Heart right ventricle (tissue), 16 donors: ENCODE data around the gene KRT76. TPM values are rescaled to one million over a fixed set of nuclear protein-coding genes. Genes with fewer than 3 reads are reported as not detected.

Experiments
- ATAC-seq, 8 donors: fragments of 200-7000 bp; cut with Tn5 transposase; one replicate each; pipeline ENCODE4 v1.9.1; 2020; ENCODE audit warnings: mild to moderate bottlenecking in 8 of 8, moderate library complexity in 8 of 8, moderate number of reproducible peaks in 1 of 8
- DNase-seq, 2 donors: peaks; one replicate each; pipeline ENCODE4 v3.0.0-alpha.2; 2020
- H3K27ac ChIP-seq, 10 donors: fragments of 200-600 bp; sonication (generic) in 2 of 10; one replicate each; pipeline versions ENCODE4 v1.5.0 to v1.8.0; 2020 to 2022; ENCODE audit warnings: mild to moderate bottlenecking in 3 of 10
- H3K27me3 ChIP-seq, 7 donors: fragments of 200-600 bp; one replicate each; pipeline ENCODE4 v1.8.0; 2021 to 2022; ENCODE audit warnings: mild to moderate bottlenecking in 2 of 7
- H3K36me3 ChIP-seq, 9 donors: fragments of 200-600 bp; sonication (generic) in 1 of 9; one replicate each; pipeline versions ENCODE4 v1.5.0 to v1.8.0; 2020 to 2022; ENCODE audit warnings: mild to moderate bottlenecking in 2 of 9
- H3K4me1 ChIP-seq, 9 donors: fragments of 200-600 bp; sonication (generic) in 1 of 9; one replicate each; pipeline versions ENCODE4 v1.5.0 to v1.8.0; 2020 to 2022; ENCODE audit warnings: mild to moderate bottlenecking in 4 of 9
- H3K4me3 ChIP-seq, 10 donors: fragments of 200-600 bp; sonication (generic) in 2 of 10; one replicate each; pipeline versions ENCODE4 v1.5.0 to v1.8.0; 2020 to 2022; ENCODE audit warnings: mild to moderate bottlenecking in 7 of 10, moderate library complexity in 2 of 10
- H3K9me3 ChIP-seq, 11 donors: fragments of 200-600 bp in 10 of 11; sonication (generic) in 2 of 11; one replicate each; pipeline versions ENCODE4 v1.5.0 to v1.8.0; 2013 to 2022; ENCODE audit warnings: mild to moderate bottlenecking in 2 of 11, control low read depth in 1 of 11, moderate library complexity in 1 of 11
- CTCF ChIP-seq, 9 donors: fragments of 200-600 bp; sonication (generic) in 2 of 9; IDR thresholded peaks; one replicate each; pipeline versions ENCODE4 v1.5.0 to v1.8.0; 2021 to 2022; ENCODE audit warnings: antibody characterized with exemption in 9 of 9, mild to moderate bottlenecking in 5 of 9, moderate library complexity in 1 of 9
- WGBS, 2 donors: extraction: QIAGEN DNeasy Blood & Tissue Kit; methylation state at CpG; one replicate each; pipeline ENCODE4 v1.1.7; 2013; ENCODE audit warnings: inconsistent platforms in 1 of 2; 5-methylcytosine and 5-hydroxymethylcytosine counted together
- intact Hi-C, 10 donors: fragments of 100-400 bp; cut with DNase I; formaldehyde crosslinking; loops; one replicate each; pipeline versions ENCODE4 v1.11.1 to v1.14.2; 2022
- polyA plus RNA-seq, 2 donors: library from polyadenylated mRNA; stranded (reverse); fragments of 200-250 nt; gene quantifications; one replicate each; pipeline ENCODE4 v1.2.3, GENCODE V29; 2013
- total RNA-seq, 10 donors: library from RNA; stranded (reverse); fragmentation: NEBNext Ultra II Directional in 3 of 10; extraction: Animal tissue kit (Norgen Biotek cat#: 25700) in 3 of 10; gene quantifications; one replicate each; pipeline versions ENCODE4 v1.2.1 to v1.2.4, GENCODE V29; 2021 to 2023
- donor health status: Arrhythmogenic right ventricular cardiomyopathy.
- donor health status: ischemic (EF 13 %, LVEDD 7.1; RV severe dilation, severe dysfunction).
- donor health status: healthy with polysubstance abuse.
- donor health status: DM: no; HTN: yes; CAD: no.
- donor health status: DM: no; HTN: no; CAD: no.
- donor health status: ischemic (EF 25% LVEDD 6.9; RV normal size, moderate dysfunction).
- donor health status: ischemic (EF 25% LVEDD 5.7; RV mildly dilated, moderate dysfunction).
- donor health status: healthy.
- donor health status: DM: yes; HTN: yes; CAD: no.
- donor health status: Ischemic cardiomyopathy.
- donor health status: ischemic (EF 35%, LVEDD 5.7; RV mildly dilated, moderate dysfunction).
- donor health status: nonischemic (EF 11% LVEDD 7.7; RV severe dilation, severe dysfunction).
- donor health status: DM: yes; HTN: yes; CAD: no.
- donor health status: PGD.
- donor health status: ischemic (EF 29% LVEDD 5.4; RV normal size, mild dysfunction).
- donor health status: nonischemic (EF 23%, LVEDD 6.1; RV moderate dilation, normal function).

Gene KRT76
- total and polyA plus RNA-seq, 12 donors = not detected

GRCh38 chr12:52817003-52817698 lies 40.0 kb upstream of the KRT76 start:
- DNase-seq = no peak
- ATAC-seq = no peak
- H3K9me3 ChIP-seq = no peaks in the 10 kb centered on the region
- H3K4me3 ChIP-seq = no peak overlapping the region
- no peak for TF ChIP-seq CTCF (IDR thresholded peaks at IDR 0.05)
- H3K4me1 ChIP-seq = peaks cover 0 to 6% (median 0%) of the 10 kb centered on the region in 9 donors
- no peaks in the 10 kb centered on the region for H3K36me3 ChIP-seq
- peaks cover 0 to 47% (median 25%) of the 10 kb centered on the region in 7 donors for H3K27me3 ChIP-seq
- 90% methylated on average over 8 of the region's 8 CpGs for WGBS, 2 donors
- intact Hi-C loops = no loop called here
- H3K27ac ChIP-seq = no peak overlapping the region

- H3K27me3 ChIP-seq = peaks cover 0 to 42% (median 23%) of the 10 kb centered on the region in 7 donors
- H3K4me1 ChIP-seq = peaks cover 0 to 6% (median 0%) of the 10 kb centered on the region in 9 donors
- WGBS, 2 donors = 72% methylated on average over 9 of the region's 9 CpGs
- no peak for TF ChIP-seq CTCF (IDR thresholded peaks at IDR 0.05)
- H3K9me3 ChIP-seq = no peaks in the 10 kb centered on the region
- H3K36me3 ChIP-seq = no peaks in the 10 kb centered on the region
- H3K27ac ChIP-seq = no peak overlapping the region
- DNase-seq = no peak
- intact Hi-C loops = no loop called here
- no peak for ATAC-seq
- no peak overlapping the region for H3K4me3 ChIP-seq
Measured at GRCh38 chr12:52815676-52816588, 38.8 kb upstream of the KRT76 start.

- TF ChIP-seq CTCF (IDR thresholded peaks at IDR 0.05) = no peak
- Histone ChIP-seq H3K36me3 (no peaks in the 10 kb centered on the region), H3K9me3 (no peaks in the 10 kb centered on the region), H3K4me3 (no peak overlapping the region), H3K4me1 (peaks cover 0 to 6% (median 0%) of the 10 kb centered on the region in 9 donors), H3K27ac (no peak overlapping the region), H3K27me3 (peaks cover 0 to 46% (median 23%) of the 10 kb centered on the region in 7 donors)
- intact Hi-C loops = no loop called here
- 85 to 97% methylated on average over 4 of the region's 4 CpGs for WGBS, 2 donors
- DNase-seq (no peak), ATAC-seq (no peak)
Measured at GRCh38 chr12:52815161-52815560, 38.0 kb upstream of the KRT76 start.

- TF ChIP-seq CTCF (IDR thresholded peaks at IDR 0.05) = no peak
- ATAC-seq (no peak), DNase-seq (no peak)
- peaks cover 0 to 46% (median 23%) of the 10 kb centered on the region in 7 donors for H3K27me3 ChIP-seq
- no peaks in the 10 kb centered on the region for H3K36me3 ChIP-seq
- 79% methylated on average over 4 of the region's 4 CpGs for WGBS, 2 donors
- H3K9me3 ChIP-seq = no peaks in the 10 kb centered on the region
- H3K27ac ChIP-seq = no peak overlapping the region
- intact Hi-C loops = no loop called here
- no peak overlapping the region for H3K4me3 ChIP-seq
- H3K4me1 ChIP-seq = peaks cover 0 to 6% (median 0%) of the 10 kb centered on the region in 9 donors
Measured at GRCh38 chr12:52814710-52815155, 37.6 kb upstream of the KRT76 start.
